ENCODE data around the gene NUF2.

NUF2 gene

DNA sequence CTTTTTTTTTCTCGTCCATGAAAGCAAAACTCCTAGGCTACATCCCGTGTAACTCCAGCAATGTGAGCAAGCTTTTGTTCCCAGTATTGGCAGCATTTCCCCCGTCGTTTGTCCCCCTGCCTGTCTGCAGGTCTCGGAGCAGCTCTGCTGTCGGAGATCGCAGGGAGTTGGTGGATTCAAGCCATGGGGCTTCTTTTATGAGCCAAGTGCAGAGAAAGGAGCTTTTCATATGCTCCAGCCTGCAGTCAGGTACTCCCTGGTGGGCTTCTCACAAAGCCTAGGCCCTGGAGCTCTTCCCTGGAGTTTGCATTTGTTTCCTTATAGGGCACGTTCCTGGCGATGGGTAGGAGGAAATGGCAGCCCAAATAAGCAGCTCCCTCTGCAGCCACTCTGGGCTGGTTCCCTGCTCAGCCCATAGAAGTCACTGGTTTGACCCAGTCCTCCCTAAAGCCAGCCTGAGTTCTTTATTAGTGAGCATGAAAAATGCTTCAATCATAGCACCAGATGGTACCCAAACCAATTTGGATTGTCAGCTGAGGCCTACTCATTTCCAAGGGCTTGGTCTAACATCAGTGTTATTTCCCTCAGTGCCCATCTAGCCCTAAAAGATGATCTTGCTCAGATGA lies 78.3 kb downstream of the NUF2 start:
- DNase-seq, result no peak

DNA sequence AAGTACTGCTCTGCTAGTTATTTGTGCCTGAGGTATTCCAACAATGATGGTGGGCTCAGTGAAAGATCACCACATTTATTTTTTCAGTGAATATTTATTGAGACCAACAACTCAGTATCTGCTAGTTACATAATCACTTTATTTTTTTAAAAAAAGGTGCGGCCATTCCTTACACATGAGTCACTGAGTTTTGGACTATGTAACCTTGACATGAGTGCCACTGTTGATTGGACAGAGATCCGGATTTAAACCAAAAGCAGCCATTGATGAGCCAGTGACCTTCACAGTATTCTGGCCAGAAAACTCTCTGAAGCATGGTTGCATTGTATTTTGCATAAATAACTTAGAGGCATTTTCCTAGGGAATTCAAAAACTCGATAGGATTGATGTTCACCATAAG lies 79.5 kb downstream of the NUF2 start:
- DNase-seq, result no peak
